GM12875 (cell line): ENCODE measurements around the gene GCH1.
A peak's percentile ranks its signal among the peaks of the same experiment; 100 is the strongest.
"Not testable (repeated sequence)": the region's sequence is repeated elsewhere in the genome, so short reads cannot be mapped to it uniquely, and the experiment has no call there.

ENCODE experiments used
- H3K4me3 ChIP-seq: one replicate; pipeline ENCODE4 v1.5.1; 2011; ENCODE audit warnings: low read depth, low read length, control low read depth
- TF ChIP-seq, protein P1 (sequence below): IDR thresholded peaks from 2 replicates; pipeline ENCODE4 v1.5.1; 2011; ENCODE audit warnings: low read depth, mild to moderate bottlenecking, control low read depth, inconsistent platforms, low read length, moderate library complexity, borderline replicate concordance; ENCODE audit not compliant: insufficient read depth

GCH1 gene

DNA sequence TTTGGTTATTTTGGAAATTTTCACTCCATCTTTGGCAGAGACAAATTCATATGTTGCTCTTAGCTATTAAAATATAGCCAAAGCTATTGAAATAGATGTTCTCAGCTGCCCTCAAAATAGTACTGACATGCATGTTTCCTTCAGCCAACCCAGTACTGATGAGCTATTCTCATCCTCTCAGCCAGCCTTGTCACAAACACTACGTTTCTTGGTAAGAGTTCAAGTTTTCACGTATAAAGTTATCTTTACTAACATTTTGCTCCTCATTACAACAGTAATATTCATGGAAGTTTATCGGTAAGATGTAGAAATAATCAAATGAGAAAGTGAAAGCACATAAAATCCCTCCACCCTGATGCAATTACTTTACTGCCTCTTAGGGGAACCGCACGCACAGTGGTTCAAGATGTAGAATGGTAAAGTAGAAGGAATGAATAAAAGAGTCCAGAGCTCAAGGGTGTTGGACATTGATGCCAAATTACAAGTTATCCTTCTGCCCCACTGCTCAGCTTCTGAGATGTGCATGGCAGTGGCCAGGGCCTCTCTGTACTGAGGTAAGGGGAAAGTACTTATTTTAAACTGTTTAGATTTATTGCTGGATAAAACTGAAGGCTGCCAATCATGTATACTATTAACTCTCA is 20.7 kb downstream of the GCH1 start:
- TF ChIP-seq, protein P1, sequence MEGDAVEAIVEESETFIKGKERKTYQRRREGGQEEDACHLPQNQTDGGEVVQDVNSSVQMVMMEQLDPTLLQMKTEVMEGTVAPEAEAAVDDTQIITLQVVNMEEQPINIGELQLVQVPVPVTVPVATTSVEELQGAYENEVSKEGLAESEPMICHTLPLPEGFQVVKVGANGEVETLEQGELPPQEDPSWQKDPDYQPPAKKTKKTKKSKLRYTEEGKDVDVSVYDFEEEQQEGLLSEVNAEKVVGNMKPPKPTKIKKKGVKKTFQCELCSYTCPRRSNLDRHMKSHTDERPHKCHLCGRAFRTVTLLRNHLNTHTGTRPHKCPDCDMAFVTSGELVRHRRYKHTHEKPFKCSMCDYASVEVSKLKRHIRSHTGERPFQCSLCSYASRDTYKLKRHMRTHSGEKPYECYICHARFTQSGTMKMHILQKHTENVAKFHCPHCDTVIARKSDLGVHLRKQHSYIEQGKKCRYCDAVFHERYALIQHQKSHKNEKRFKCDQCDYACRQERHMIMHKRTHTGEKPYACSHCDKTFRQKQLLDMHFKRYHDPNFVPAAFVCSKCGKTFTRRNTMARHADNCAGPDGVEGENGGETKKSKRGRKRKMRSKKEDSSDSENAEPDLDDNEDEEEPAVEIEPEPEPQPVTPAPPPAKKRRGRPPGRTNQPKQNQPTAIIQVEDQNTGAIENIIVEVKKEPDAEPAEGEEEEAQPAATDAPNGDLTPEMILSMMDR = 0 out of 2 replicates have a peak, but pooled peaks have one; percentile 2

DNA sequence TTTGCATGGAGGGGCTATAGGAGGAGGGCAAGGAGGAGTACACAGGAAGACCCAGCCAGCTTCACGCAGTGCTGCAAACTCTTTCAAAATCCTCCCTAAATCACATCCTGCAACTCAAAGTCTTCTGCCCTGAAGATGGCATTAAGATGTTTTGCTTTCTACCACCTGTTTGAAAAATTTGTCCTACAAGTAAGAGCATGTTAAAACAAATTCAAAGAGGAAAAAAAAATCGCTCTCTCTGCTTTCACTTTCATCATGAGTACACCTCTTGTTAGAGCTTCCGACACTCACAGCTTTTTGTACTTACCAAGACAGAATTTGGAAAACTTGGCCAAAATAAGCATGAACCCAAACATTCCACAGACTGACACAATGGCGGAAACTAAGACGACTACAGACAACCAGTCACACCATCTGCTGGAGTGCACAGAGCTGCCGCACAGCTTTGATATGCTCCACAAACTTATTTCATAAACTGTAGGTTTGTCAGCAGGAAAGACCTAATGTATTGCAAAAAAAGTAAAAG is 21.3 kb downstream of the GCH1 start:
- H3K4me3 ChIP-seq = peak overlapping the region; percentile 41
- TF ChIP-seq, protein P1 = no peak

More for the DNA sequence above, 20.7 kb downstream of the GCH1 start:
- peak overlapping the region; percentile 41 for H3K4me3 ChIP-seq

DNA sequence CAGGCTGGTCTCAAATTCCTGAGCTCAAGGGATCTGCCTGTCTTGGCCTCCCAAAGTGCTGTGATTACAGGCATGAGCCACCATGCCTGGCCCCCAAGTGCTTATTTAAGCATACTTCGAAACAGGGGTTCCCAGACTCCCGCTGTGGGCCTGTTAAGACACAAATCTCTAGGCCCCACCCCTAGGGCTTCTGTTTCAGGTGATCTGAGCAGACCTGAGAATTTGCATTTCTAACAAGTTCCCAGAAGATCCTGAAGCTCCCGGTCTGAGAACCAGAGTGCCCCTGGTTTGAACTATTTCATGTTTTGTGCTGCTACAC is 25.0 kb downstream of the GCH1 start:
- no peak overlapping the region for H3K4me3 ChIP-seq
- TF ChIP-seq, protein P1 = no peak

DNA sequence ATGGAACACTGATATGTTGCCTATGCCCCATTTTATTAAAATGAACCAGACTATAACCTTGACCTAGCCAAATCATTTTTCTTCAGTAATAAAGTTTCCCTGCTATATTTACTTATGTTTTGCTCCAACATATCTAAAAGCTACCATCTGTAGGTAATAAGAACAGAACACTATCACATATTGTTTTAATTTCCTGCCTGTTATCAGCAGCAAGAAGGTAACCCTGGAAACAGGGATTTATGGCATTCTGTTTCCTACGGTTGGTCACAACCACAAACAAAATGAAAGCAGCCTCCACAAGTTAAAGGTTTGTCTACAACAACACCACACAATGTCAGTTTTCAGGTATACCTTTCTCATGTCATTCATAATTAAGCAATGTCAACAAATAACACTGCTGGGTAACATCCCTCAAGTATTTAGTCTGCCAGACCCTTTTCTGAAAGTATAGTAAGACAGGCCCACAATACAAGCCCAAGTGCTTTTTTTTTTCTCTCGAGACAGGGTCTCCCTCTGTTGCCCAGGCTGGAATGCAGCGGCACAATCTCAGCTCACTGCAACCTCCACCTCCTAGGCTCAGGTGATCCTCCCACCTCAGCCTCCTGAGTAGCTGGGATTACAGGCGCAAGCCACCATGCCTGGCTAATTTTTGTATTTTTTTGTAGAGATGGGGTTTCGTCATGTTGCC is 25.5 kb downstream of the GCH1 start:
- H3K4me3 ChIP-seq = no peak overlapping the region
- TF ChIP-seq, protein P1 = no peak

DNA sequence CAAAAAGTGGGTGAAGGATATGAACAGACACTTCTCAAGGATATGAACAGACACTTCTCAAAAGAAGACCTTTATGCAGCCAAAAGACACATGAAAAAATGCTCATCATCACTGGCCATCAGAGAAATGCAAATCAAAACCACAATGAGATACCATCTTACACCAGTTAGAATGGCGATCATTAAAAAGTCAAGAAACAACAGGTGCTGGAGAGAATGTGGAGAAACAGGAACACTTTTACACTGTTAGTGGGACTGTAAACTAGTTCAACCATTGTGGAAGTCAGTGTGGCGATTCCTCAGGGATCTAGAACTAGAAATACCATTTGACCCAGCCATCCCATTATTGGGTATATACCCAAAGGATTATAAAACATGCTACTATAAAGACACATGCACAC is 27.0 kb downstream of the GCH1 start:
- H3K4me3 ChIP-seq = not testable (repeated sequence)

DNA sequence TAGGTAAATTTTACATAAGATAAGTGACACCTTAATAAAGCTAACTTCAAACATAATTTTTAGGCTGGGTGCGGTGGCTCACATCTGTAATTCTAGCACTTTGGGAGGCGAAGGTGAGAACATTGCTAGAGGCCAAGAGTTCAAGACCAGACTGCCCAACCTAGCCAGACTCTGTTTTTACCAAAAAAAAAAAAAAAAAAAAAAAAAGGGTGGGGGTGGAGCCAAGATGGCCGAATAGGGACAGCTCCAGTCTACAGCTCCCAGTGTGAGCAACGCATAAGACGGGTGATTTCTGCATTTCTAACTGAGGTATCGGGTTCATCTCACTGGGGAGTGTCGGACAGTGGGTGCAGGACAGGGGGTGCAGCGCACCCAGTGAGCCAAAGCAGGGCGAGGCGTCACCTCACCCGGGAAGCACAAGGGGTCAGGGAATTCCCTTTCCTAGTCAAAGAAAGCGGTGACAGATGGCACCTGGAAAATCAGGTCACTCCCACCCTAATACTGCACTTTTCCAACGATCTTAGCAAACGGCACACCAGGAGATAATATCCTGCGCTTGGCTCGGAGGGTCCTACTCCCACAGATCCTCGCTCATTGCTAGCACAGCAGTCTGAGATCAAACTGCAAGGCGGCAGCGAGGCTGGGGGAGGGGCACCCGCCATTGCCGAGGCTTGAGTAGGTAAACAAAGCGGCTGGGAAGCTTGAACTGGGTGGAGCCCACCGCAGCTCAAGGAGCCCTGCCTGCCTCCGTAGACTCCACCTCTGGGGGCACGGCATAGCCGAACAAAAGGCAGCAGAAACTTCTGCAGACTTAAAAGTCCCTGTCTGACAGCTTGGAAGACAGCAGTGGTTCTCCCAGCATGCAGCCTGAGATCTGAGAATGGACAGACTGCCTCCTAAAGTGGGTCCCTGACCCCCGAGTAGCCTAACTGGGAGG is 32.2 kb downstream of the GCH1 start:
- not testable (repeated sequence) for H3K4me3 ChIP-seq

DNA sequence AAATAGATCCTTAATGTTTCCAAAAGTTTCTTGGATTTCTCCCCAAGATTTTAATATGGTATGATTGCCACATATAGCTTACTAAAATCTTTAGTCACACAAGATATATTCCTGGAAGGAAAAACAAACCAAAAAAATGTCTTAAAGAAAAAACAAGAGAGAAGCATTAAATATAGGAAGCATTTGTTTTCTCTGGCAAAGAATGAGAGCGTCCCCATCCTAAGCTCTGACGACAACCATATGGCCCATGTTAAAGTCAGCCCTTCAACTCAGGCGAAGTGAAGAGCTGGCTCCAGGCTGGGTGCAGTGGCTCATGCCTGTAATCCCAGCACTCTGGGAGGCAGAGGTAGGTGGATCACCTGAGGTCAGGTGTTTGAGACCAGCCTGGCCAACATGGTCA is 35.6 kb downstream of the GCH1 start:
- no peak overlapping the region for H3K4me3 ChIP-seq
- TF ChIP-seq, protein P1 = no peak
